GM18951 (cell line): ENCODE measurements around the gene PITPNC1.

Source experiments
- POLR2A ChIP-seq: IDR thresholded peaks from 4 replicates; pipeline ENCODE4 v1.6.1; 2011; ENCODE audit warnings: mild to moderate bottlenecking; ENCODE audit not compliant: insufficient read length, insufficient read depth; ENCODE audit errors: extremely low read depth
- in situ Hi-C: fragments of 300-500 bp; cut with MboI; formaldehyde crosslinking; loops from one replicate; pipeline ENCODE4 v1.12.0; 2022; ENCODE audit warnings: low sequenced_read_pairs, mixed read lengths, inconsistent platforms; ENCODE audit not compliant: unreplicated experiment

Gene PITPNC1

GRCh38 chr17:67554634-67555033 lies 177.6 kb downstream of the PITPNC1 start:
- in situ Hi-C loops, result no loop called here
- TF ChIP-seq POLR2A, result no peak

GRCh38 chr17:67555855-67556254 lies 178.8 kb downstream of the PITPNC1 start:
- no peak for TF ChIP-seq POLR2A
- in situ Hi-C loops, result no loop called here

- in situ Hi-C loops, result no loop called here
- TF ChIP-seq POLR2A, result no peak
Observed at GRCh38 chr17:67557052-67557845, 180.2 kb downstream of the PITPNC1 start.

- in situ Hi-C loops, result no loop called here
- no peak for TF ChIP-seq POLR2A
Observed at GRCh38 chr17:67557921-67558320, 180.8 kb downstream of the PITPNC1 start.

DNA sequence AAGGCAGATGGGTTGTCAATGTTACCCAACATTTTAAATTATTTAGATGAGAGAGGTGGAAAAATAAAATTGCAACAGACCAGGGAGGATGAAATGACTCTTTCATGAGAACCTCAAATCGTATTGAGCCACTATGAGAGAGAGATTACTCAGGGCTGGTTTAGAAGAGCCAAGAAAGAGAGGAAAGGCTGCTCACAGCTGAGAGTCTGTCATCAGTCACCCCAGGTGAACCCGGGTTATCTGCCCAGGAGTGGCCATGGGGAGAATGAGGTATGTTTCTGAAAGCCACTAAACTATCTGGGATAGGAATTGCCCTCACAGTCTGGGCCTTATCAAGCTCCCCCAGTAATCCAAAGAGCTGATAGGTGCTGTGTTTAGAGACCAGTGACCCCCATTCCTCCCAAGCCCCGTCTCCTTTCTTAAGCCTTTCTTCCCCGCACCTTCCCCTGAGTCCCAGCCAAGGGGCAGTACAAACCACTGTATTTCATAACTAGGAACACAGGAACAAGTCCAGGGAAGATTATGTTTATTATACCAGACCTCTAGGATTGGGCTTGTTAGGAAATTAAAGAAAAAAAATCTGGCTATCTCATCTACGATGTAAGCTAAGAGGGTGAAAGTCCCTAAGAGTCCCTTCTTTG lies 181.8 kb downstream of the PITPNC1 start:
- TF ChIP-seq POLR2A, result no peak
- in situ Hi-C loops, result no loop called here

- TF ChIP-seq POLR2A, result no peak
- in situ Hi-C loops, result no loop called here
Observed at GRCh38 chr17:67559381-67559966, 182.4 kb downstream of the PITPNC1 start.

DNA sequence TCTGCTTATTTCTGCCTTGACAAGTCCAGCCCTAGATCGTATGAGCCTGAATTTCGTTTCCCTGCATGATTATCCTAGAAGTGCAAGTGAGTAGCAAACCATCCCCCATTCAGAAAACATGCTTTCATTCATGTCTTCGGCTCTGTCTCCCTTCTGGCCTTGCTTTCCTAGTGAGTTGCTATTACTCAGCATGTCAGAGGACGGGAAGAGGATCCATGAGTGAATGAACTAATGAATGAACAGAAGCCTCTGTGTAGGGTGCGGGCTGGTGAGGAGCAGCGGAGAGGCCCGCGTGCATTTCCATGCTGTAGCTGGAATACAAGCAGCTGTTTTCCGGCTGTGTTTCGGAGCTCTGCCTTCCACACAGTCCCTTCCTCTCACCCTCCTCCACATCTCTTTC lies 184.9 kb downstream of the PITPNC1 start:
- TF ChIP-seq POLR2A, result no peak
- in situ Hi-C loops, result no loop called here

DNA sequence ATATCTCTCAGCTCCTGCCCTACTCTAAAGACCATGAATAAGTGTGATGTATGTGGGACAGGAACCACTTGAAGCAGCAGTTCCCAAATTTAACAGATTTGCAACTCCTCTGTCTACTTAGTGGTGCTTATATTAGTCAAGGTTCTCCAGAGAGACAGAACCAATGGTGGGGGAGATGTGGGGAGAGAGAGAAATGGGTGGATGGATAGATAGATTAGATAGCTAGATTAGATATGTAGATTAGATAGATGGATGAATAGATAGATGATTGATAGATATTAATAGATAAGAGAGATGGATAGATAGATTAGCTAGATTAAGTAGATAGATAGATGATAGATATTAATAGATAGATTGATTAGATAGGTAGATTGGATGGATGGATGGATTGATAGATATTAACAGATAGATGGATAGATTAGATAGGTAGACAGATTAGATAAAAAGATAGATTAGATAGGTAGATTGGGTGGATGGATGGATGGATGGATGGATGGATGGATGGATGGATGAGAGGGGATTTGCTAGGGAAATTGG lies 186.7 kb downstream of the PITPNC1 start:
- in situ Hi-C loops, result no loop called here
- TF ChIP-seq POLR2A, result no peak

DNA sequence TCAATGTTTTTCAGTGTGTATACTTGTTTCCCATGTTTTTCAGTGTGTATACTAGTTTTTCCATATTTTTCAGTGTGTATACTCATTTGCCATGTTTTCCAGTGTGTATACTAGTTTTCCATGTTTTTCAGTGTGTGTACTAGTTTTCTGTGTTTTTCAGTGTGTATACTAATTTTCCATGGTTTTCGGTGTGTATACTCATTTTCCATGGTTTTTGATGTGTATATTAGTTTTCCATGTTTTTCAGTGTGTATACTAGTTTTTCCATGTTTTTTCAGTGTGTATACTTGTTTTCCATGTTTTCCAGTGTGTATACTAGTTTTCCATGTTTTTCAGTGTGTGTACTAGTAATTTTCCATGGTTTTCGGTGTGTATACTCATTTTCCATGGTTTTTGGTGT lies 188.0 kb downstream of the PITPNC1 start:
- in situ Hi-C loops, result no loop called here
- TF ChIP-seq POLR2A, result no peak

DNA sequence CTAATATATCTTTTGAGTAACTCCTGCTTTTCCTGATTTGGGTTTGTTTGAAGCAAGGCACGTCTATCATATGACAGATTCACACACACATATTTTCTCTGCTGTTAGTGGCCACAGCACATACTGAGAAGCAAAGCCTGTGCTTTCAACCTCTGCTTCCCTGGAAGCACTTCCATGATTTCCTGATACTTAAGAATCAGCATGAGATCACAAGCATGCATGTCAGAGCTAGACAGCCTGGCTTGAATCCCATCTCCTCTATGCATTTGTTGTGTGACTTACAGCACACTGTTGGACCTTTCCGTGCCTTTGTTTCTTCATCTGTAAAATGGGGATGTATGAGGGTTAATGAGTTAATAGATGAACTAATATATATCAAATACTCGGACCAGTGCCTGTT lies 189.6 kb downstream of the PITPNC1 start:
- no peak for TF ChIP-seq POLR2A
- in situ Hi-C loops, result no loop called here

- TF ChIP-seq POLR2A, result no peak
- in situ Hi-C loops, result no loop called here
Observed at GRCh38 chr17:67569015-67569451, 192.0 kb downstream of the PITPNC1 start.

DNA sequence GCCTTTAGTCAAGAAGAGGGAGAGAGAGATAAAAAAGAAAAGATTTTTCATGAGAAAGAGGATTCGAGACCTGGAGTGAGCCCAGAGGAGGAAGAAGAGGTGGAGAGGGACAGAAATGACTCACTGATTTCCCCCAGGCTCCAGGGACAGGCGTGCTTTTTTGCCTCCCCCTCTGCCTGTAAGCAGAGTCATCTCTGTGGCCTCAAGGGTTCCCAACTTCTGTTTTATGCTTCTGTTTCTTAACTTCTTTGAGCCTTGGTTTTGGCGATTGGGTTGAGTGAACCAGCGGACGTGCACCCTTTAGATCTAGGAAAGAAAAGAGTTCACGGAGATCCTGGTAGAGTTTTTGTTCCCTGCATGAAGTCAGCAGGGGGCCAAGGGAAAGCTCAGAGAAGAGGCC lies 192.8 kb downstream of the PITPNC1 start:
- no peak for TF ChIP-seq POLR2A
- in situ Hi-C loops, result no loop called here

- in situ Hi-C loops, result no loop called here
- TF ChIP-seq POLR2A, result no peak
Observed at GRCh38 chr17:67570797-67571196, 193.7 kb downstream of the PITPNC1 start.
